BJ (cell line): ENCODE data around the gene LRRC25. TPM values are rescaled to one million over a fixed set of nuclear protein-coding genes. Genes with fewer than 3 reads are reported as not detected.
"Not testable (repeated sequence)": the region's sequence is repeated elsewhere in the genome, so short reads cannot be mapped to it uniquely, and the experiment has no call there.

Source experiments
- CTCF ChIA-PET: fragments of 350-600 bp; formaldehyde crosslinking; extraction: SDS; loops from one replicate; lab custom pipeline; 2021; ENCODE audit warnings: antibody characterized with exemption, inconsistent platforms; lab: Yijun Ruan, JAX
- POLR2A ChIA-PET: fragments of 300-600 bp; sonication (Branson Sonifier 250); formaldehyde crosslinking; extraction: SDS; loops from one replicate; lab custom pipeline; 2021; ENCODE audit warnings: antibody characterized with exemption; lab: Charles Lee
- DNase-seq: peaks from one replicate; pipeline ENCODE4 v3.0.0-alpha.2; 2011; ENCODE audit warnings: low read depth
- H3K27me3 ChIP-seq: 2 replicates; pipeline ENCODE4 v1.6.0; 2011; ENCODE audit warnings: low read length; ENCODE audit not compliant: control insufficient read depth, insufficient read depth
- H3K36me3 ChIP-seq: 2 replicates; pipeline ENCODE4 v1.5.1; 2011; ENCODE audit warnings: low read length; ENCODE audit not compliant: control insufficient read depth, insufficient read depth
- H3K4me3 ChIP-seq: 2 replicates; pipeline ENCODE4 v1.5.1; 2011; ENCODE audit warnings: low read depth, mild to moderate bottlenecking, control low read depth, low read length
- CTCF ChIP-seq: IDR thresholded peaks from 2 replicates; pipeline ENCODE4 v1.5.1; 2011; ENCODE audit warnings: low read depth, mild to moderate bottlenecking, control low read depth, inconsistent platforms, low read length, moderate library complexity; ENCODE audit not compliant: insufficient read depth
- polyA plus RNA-seq: library from polyadenylated mRNA; depleted of rRNA; stranded (reverse); fragments of >200 nt; gene quantifications from 2 replicates; pipeline ENCODE4 v1.2.3, GENCODE V29; 2011

LRRC25 gene
- polyA plus RNA-seq, 1 experiment = 0.06 TPM

GRCh38 chr19:18384775-18385174 is 12.6 kb downstream of the LRRC25 start:
- CTCF ChIA-PET = interaction anchor here (0.6 to 6.2 kb wide), 2 partner anchors 14 to 44 kb away, joined by 3 to 68 read pairs; partner anchors contain the start of gene LRRC25
- TF ChIP-seq CTCF = no peak
- POLR2A ChIA-PET = no interaction called here
- no peak for DNase-seq
- Histone ChIP-seq H3K4me3 (no peak overlapping the region), H3K27me3 (no peaks in the 10 kb centered on the region), H3K36me3 (peaks cover 15% of the 10 kb centered on the region)

DNA sequence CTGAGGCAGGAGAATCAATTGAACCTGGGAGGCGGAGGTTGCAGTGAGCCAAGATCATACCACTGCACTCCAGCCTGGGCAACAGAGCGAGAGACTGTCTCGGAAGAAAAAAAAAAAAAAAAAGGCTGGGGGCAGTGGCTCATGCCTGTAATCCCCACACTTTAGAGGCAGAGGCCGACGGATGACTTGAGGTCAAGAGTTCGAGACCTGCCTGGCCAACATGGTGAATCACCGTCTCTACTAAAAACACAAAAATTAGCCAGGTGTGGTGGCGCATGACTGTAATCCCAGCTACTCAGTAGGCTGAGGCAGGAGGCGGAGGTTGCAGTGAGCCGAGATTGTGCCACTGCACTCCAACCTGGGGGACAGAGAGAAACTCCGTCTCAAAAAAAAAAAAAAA is 13.8 kb downstream of the LRRC25 start:
- CTCF ChIA-PET = interaction anchor here (2.1 to 6.2 kb wide), 2 partner anchors 15 to 19 kb away, joined by 6 to 68 read pairs; partner anchors contain the start of gene LRRC25
- DNase-seq, POLR2A ChIA-PET, H3K27me3 ChIP-seq, H3K4me3 ChIP-seq, H3K36me3 ChIP-seq: not testable (repeated sequence)

- TF ChIP-seq CTCF = no peak
- POLR2A ChIA-PET = no interaction called here
- H3K27me3 ChIP-seq = no peaks in the 10 kb centered on the region
- H3K4me3 ChIP-seq = no peak overlapping the region
- no peak for DNase-seq
- CTCF ChIA-PET = interaction anchor here (0.6 to 2.3 kb wide), 7 partner anchors 8 to 499 kb away, joined by 3 to 18 read pairs (median 6); no protein-coding TSS in a partner anchor
- no peaks in the 10 kb centered on the region for H3K36me3 ChIP-seq
Measured at GRCh38 chr19:18380843-18381242, 16.6 kb downstream of the LRRC25 start.

- no peak for TF ChIP-seq CTCF
- POLR2A ChIA-PET = interaction anchor here (0.6 kb wide), 1 partner anchor 100 kb away, joined by 3 read pairs; no protein-coding TSS in a partner anchor
- H3K27me3 ChIP-seq = no peaks in the 10 kb centered on the region
- no peaks in the 10 kb centered on the region for H3K36me3 ChIP-seq
- no peak overlapping the region for H3K4me3 ChIP-seq
- CTCF ChIA-PET = interaction anchor here (0.5 to 2.3 kb wide), 7 partner anchors 8 to 500 kb away, joined by 3 to 18 read pairs (median 6); no protein-coding TSS in a partner anchor
- peak; percentile 87 for DNase-seq
Measured at GRCh38 chr19:18379803-18380747, 17.3 kb downstream of the LRRC25 start.

DNA sequence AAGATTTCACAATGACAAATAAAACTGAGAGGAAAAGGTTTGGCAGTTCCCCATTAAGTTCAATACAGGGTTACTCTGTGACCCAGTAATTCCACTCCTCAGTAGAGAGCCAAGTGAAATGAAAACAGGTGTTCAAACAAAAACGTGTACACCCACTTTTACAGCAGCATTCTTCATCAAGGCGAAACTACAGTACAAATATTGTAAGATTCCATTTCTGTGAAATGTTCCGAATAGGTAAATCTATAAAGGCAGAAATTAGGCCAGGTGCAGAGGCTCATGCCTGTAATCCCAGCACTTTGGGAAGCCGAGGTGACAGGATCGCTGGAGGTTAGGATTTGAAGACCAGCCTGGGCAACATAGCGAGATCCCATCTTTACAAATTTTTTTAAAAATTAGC is 20.4 kb downstream of the LRRC25 start:
- ChIA-PET CTCF (no interaction called here), POLR2A (no interaction called here)
- no peak for TF ChIP-seq CTCF
- Histone ChIP-seq H3K4me3 (no peak overlapping the region), H3K27me3 (no peaks in the 10 kb centered on the region), H3K36me3 (no peaks in the 10 kb centered on the region)
- no peak for DNase-seq
